Peyer's patch (tissue), 4 donors: ENCODE results near the gene CNFN. TPM values are rescaled to one million over a fixed set of nuclear protein-coding genes. Genes with fewer than 3 reads are reported as not detected.
A peak's percentile ranks its signal among the peaks of the same experiment; 100 is the strongest.

Experiments used
- DNase-seq, 3 donors: peaks; one replicate each; pipeline ENCODE4 v3.0.0-alpha.2; 2017 to 2019
- H3K27ac ChIP-seq, 4 donors: fragments of 200-600 bp; sonication (generic); one replicate each; pipeline ENCODE4 v1.5.1; 2016 to 2019
- H3K27me3 ChIP-seq, 2 donors: fragments of 200-600 bp; sonication (generic); one replicate each; pipeline ENCODE4 v1.5.1; 2019
- H3K36me3 ChIP-seq, 3 donors: fragments of 200-600 bp; sonication (generic); one replicate each; pipeline ENCODE4 v1.5.1; 2016 to 2019
- H3K4me1 ChIP-seq, 4 donors: fragments of 200-600 bp; sonication (generic); one replicate each; pipeline ENCODE4 v1.5.1; 2016 to 2019
- H3K4me3 ChIP-seq, 4 donors: fragments of 200-600 bp; sonication (generic); 1 replicate in 3 of 4; 2 replicates in 1 of 4; pipeline ENCODE4 v1.5.1; 2016 to 2019; ENCODE audit warnings: mild to moderate bottlenecking in 1 of 4
- H3K9me3 ChIP-seq, 4 donors: fragments of 200-600 bp; sonication (generic); one replicate each; pipeline ENCODE4 v1.5.1; 2016 to 2019; ENCODE audit warnings: mild to moderate bottlenecking in 1 of 4
- POLR2A ChIP-seq, 2 donors: fragments of 450-650 bp; IDR thresholded peaks; one replicate each; pipeline ENCODE4 v1.5.1; 2017; ENCODE audit warnings: antibody characterized with exemption in 2 of 2, mild to moderate bottlenecking in 2 of 2, moderate library complexity in 2 of 2
- total RNA-seq, 4 donors: library from RNA; depleted of rRNA; stranded (reverse); fragments of >200 nt; gene quantifications; one replicate each; pipeline ENCODE4 v1.1.0, GENCODE V29; 2016
- TF ChIP-seq, protein P1 (sequence below), 6 experiments: fragments of 450-650 bp in 4 of 6; fragments of 200-600 bp in 2 of 6; sonication (generic) in 1 of 6; IDR thresholded peaks; one replicate each; pipeline ENCODE4 v1.5.1; 2017 to 2019; ENCODE audit warnings: antibody characterized with exemption in 6 of 6, mild to moderate bottlenecking in 3 of 6, moderate library complexity in 1 of 6

Gene CNFN, protein sequence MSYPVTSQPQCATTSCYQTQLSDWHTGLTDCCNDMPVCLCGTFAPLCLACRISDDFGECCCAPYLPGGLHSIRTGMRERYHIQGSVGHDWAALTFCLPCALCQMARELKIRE
- 1 to 10 TPM in 1 of 4 donors, not detected in 3; 3.8 TPM for total RNA-seq

- TF ChIP-seq POLR2A (IDR thresholded peaks at IDR 0.05), result no peak
- TF ChIP-seq, protein P1, sequence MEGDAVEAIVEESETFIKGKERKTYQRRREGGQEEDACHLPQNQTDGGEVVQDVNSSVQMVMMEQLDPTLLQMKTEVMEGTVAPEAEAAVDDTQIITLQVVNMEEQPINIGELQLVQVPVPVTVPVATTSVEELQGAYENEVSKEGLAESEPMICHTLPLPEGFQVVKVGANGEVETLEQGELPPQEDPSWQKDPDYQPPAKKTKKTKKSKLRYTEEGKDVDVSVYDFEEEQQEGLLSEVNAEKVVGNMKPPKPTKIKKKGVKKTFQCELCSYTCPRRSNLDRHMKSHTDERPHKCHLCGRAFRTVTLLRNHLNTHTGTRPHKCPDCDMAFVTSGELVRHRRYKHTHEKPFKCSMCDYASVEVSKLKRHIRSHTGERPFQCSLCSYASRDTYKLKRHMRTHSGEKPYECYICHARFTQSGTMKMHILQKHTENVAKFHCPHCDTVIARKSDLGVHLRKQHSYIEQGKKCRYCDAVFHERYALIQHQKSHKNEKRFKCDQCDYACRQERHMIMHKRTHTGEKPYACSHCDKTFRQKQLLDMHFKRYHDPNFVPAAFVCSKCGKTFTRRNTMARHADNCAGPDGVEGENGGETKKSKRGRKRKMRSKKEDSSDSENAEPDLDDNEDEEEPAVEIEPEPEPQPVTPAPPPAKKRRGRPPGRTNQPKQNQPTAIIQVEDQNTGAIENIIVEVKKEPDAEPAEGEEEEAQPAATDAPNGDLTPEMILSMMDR (IDR thresholded peaks at IDR 0.05), result no peak
- peaks cover 0 to 4% of the 10 kb centered on the region in 2 donors for H3K27me3 ChIP-seq
These were observed at the start of gene CNFN for GRCh38 chr19:42389899-42390298. CNFN (minus strand) TSS chr19:42390297; CDS start chr19:42389037, 1,260 bp downstream.

DNA sequence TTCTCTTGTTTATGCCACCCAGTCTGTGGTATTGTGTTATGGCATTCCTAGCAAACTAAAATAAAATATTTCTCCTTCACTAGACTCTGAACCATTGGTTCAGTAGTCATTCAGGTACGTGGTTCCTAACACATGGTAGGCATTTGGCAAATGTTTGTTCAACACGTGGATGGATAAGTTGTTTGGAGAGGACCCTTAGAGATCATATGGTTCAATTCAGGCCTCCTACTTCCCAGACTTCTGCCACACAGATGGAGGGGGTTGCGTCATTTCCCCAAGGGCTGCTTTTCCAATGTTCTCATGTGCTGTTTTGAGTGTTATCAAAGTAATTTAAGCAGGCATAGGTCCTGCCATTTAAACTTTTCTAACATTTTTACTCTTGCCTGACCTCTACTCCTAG lies 45.9 kb upstream of the CNFN start:
- Histone ChIP-seq H3K27ac (no peak overlapping the region), H3K4me3 (no peak overlapping the region)
- no peak for TF ChIP-seq POLR2A (IDR thresholded peaks at IDR 0.05)
- TF ChIP-seq, protein P1 (IDR thresholded peaks at IDR 0.05), result no peak

More at GRCh38 chr19:42389899-42390298, at the start of gene CNFN:
- DNase-seq, result no peak
- Histone ChIP-seq H3K4me3 (no peak within 1 kb of the TSS), H3K27ac (no peak within 1 kb of the TSS), H3K36me3 (no peaks in the 10 kb centered on the region), H3K4me1 (peaks cover 0 to 11% (median 0%) of the 10 kb centered on the region in 4 donors), H3K9me3 (no peaks in the 10 kb centered on the region)

GRCh38 chr19:42435316-42435715 lies 45.2 kb upstream of the CNFN start:
- peaks cover 0 to 5% (median 0%) of the 10 kb centered on the region in 4 donors for H3K4me1 ChIP-seq
- TF ChIP-seq, protein P1 (IDR thresholded peaks at IDR 0.05), result no peak
- TF ChIP-seq POLR2A (IDR thresholded peaks at IDR 0.05), result no peak
- H3K36me3 ChIP-seq, result no peaks in the 10 kb centered on the region
- no peak overlapping the region for H3K4me3 ChIP-seq
- H3K27me3 ChIP-seq, result no peaks in the 10 kb centered on the region
- no peaks in the 10 kb centered on the region for H3K9me3 ChIP-seq
- no peak for DNase-seq
- no peak overlapping the region for H3K27ac ChIP-seq

More for the DNA sequence above, 45.9 kb upstream of the CNFN start:
- Histone ChIP-seq H3K36me3 (no peaks in the 10 kb centered on the region), H3K9me3 (no peaks in the 10 kb centered on the region), H3K4me1 (peaks cover 0 to 7% (median 2%) of the 10 kb centered on the region in 4 donors), H3K27me3 (no peaks in the 10 kb centered on the region)
- DNase-seq, result no peak

DNA sequence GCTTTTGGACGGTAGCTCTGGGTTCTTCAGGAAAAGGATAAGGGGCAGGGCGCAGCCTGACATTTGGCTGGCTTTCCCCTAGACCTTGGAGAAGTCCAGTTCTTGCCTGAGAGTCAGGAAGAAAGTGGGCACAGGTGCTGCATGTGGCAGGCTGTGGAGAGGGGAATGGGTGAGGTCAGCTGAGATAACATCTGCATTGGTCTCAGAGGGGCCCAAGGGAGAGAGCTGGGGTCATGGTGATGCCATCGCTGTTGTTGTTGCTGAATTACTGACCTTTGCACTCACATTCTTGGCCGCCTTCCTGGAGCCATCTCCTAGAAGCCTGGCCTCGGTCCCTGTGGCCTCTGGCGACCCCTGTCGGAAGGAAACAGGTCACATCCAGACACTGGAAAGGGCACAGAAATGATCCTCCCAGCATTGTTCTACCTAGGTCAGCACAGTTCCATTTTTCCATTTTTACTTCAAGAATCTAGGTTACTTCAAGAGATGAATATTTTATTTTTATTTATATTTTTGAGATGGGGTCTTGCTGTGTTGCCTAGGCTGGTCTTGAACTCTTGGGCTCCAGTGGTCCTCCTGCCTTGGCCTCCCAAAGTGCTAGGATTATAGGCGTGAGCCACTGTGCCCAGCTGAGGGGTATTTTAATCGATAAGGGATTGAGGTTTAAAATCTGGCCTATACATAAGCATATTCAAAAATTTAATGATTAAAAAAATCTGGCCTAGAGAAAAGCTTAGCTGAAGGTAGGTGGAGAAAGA lies 43.6 kb upstream of the CNFN start:
- Histone ChIP-seq H3K4me3 (no peak overlapping the region), H3K27me3 (no peaks in the 10 kb centered on the region), H3K9me3 (no peaks in the 10 kb centered on the region), H3K36me3 (no peaks in the 10 kb centered on the region), H3K27ac (peak overlapping the region in 3 of 4 donors; percentile 39 to 76 (median 59)), H3K4me1 (peaks cover 0 to 5% (median 0%) of the 10 kb centered on the region in 4 donors)
- peak; percentile 71 to 95 (median 90) for DNase-seq
- TF ChIP-seq, protein P1 (IDR thresholded peaks at IDR 0.05), result peak; percentile 28 to 94 (median 82)
- no peak for TF ChIP-seq POLR2A (IDR thresholded peaks at IDR 0.05)

DNA sequence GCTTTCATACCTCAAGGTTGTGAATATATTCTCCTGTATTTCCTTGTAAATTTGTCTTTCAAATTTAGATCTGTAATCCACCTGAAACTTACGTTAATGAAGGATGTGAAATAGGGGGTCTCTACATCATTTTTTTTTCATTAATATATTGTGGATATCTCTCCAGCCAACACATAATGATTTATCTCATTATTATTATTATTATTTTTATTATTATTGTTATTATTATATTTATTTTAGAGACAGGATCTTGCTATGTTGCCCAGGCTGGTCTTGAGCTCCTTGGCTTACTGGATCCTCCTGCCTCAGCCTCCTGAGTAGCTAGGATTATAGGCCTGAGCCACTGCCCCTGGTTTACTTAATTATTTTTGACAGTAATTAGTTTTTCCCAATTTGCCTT lies 41.4 kb upstream of the CNFN start:
- Histone ChIP-seq H3K9me3 (no peaks in the 10 kb centered on the region), H3K27ac (no peak overlapping the region), H3K4me1 (peaks cover 0 to 5% (median 0%) of the 10 kb centered on the region in 4 donors), H3K4me3 (no peak overlapping the region), H3K36me3 (no peaks in the 10 kb centered on the region), H3K27me3 (no peaks in the 10 kb centered on the region)
- DNase-seq, result no peak
- TF ChIP-seq POLR2A (IDR thresholded peaks at IDR 0.05), result no peak
- TF ChIP-seq, protein P1 (IDR thresholded peaks at IDR 0.05), result no peak
